ENCODE results near the gene WDR33. TPM values are rescaled to one million over a fixed set of nuclear protein-coding genes. Genes with fewer than 3 reads are reported as not detected.

The WDR33 gene
- total RNA-seq, 2 experiments from 2014 or later: 59.8 to 61.5 TPM

DNA sequence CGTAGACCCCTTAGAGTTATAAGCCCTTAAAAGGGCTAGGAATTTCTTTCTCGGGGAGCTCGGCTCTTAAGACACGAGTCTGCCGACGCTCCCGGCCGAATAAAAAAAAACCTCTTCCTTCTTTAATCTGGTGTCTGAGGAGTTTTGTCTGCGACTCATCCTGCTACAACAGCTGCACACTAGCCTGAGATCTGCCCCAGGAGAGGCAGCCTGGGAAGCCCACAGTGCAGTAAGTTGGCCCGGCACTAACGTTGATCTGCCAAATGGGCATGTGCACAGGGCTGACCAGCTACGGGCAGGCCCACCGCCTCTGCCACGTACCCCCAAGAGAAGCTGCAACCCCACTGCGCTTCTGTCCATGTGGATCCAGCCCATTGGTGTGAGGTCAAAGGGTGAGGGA is 127.2 kb downstream of the WDR33 start:
- peaks cover 8% of the 10 kb centered on the region for H3K27me3 Mint-ChIP-seq
- H3K27me3 ChIP-seq (ENCODE audit: control insufficient read depth in 1 of 2, insufficient read depth in 2 of 2, low read length in 2 of 2): no peaks in the 10 kb centered on the region
- no peak overlapping the region for H3K4me3 Mint-ChIP-seq
- CTCF ChIA-PET: no interaction called here
- POLR2A ChIA-PET: no interaction called here
- no peak overlapping the region for H3K27ac ChIP-seq (ENCODE audit: low read depth in 1 of 2, low read length in 2 of 2)
- no peaks in the 10 kb centered on the region for H3K36me3 ChIP-seq (ENCODE audit: insufficient read depth, low read length)
- DNase-seq (peak in 1 of 14 experiments; percentile 2), ATAC-seq (ENCODE audit: poor library complexity) (no peak)
- H3K27ac Mint-ChIP-seq: no peak overlapping the region
- H3K9me3 ChIP-seq (ENCODE audit: control insufficient read depth in 1 of 2, insufficient read depth in 1 of 2, low read length in 2 of 2): peaks cover 0 to 5% of the 10 kb centered on the region in 2 experiments
- H3K4me1 Mint-ChIP-seq (ENCODE audit: low read depth): no peaks in the 10 kb centered on the region
- TF ChIP-seq, protein P1, sequence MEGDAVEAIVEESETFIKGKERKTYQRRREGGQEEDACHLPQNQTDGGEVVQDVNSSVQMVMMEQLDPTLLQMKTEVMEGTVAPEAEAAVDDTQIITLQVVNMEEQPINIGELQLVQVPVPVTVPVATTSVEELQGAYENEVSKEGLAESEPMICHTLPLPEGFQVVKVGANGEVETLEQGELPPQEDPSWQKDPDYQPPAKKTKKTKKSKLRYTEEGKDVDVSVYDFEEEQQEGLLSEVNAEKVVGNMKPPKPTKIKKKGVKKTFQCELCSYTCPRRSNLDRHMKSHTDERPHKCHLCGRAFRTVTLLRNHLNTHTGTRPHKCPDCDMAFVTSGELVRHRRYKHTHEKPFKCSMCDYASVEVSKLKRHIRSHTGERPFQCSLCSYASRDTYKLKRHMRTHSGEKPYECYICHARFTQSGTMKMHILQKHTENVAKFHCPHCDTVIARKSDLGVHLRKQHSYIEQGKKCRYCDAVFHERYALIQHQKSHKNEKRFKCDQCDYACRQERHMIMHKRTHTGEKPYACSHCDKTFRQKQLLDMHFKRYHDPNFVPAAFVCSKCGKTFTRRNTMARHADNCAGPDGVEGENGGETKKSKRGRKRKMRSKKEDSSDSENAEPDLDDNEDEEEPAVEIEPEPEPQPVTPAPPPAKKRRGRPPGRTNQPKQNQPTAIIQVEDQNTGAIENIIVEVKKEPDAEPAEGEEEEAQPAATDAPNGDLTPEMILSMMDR (IDR thresholded peaks at IDR 0.05): no peak
- peaks cover 3% of the 10 kb centered on the region for H3K9me3 Mint-ChIP-seq
- H3K4me3 ChIP-seq (ENCODE audit: low read length): no peak overlapping the region
- H3K36me3 Mint-ChIP-seq (ENCODE audit: low read depth): no peaks in the 10 kb centered on the region
- H3K4me1 ChIP-seq (ENCODE audit: insufficient read depth, low read length): peaks cover 4% of the 10 kb centered on the region
- intact Hi-C loops (cut with DNase I, micrococcal nuclease): no loop called here

DNA sequence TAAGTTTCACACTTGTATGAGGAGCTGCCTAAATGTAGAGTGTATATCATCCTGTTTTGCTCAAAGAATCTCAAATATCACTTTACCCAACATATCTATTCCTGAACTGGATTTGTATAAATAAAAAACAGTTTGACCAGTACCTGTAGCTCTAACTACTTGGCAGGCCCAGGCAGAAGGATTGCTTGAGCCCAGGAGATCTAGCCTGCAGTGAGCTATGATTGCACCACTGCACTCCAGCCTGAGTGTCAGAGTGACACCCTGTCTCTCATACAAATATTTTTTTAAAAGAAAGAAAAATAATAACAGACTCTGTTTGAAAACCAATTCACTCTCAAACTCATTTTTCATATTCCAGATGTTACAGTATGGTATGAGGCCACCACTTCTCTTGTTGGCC is 127.9 kb downstream of the WDR33 start:
- no peaks in the 10 kb centered on the region for H3K36me3 ChIP-seq (ENCODE audit: insufficient read depth, low read length)
- Mint-ChIP-seq H3K4me3 (no peak overlapping the region), H3K27me3 (peaks cover 15% of the 10 kb centered on the region), H3K4me1 (ENCODE audit: low read depth) (no peaks in the 10 kb centered on the region), H3K36me3 (ENCODE audit: low read depth) (no peaks in the 10 kb centered on the region), H3K9me3 (peaks cover 2% of the 10 kb centered on the region), H3K27ac (no peak overlapping the region)
- H3K27ac ChIP-seq (ENCODE audit: low read depth in 1 of 2, low read length in 2 of 2): no peak overlapping the region
- no peaks in the 10 kb centered on the region for H3K27me3 ChIP-seq (ENCODE audit: control insufficient read depth in 1 of 2, insufficient read depth in 2 of 2, low read length in 2 of 2)
- H3K4me3 ChIP-seq (ENCODE audit: low read length): no peak overlapping the region
- H3K4me1 ChIP-seq (ENCODE audit: insufficient read depth, low read length): peaks cover 4% of the 10 kb centered on the region
- ChIA-PET POLR2A (interaction anchor here (0.8 kb wide), 1 partner anchor 19 kb away, joined by 3 read pairs; no protein-coding TSS in a partner anchor), CTCF (no interaction called here)
- intact Hi-C loops (cut with DNase I, micrococcal nuclease): no loop called here
- TF ChIP-seq, protein P1 (IDR thresholded peaks at IDR 0.05): no peak
- H3K9me3 ChIP-seq (ENCODE audit: control insufficient read depth in 1 of 2, insufficient read depth in 1 of 2, low read length in 2 of 2): no peaks in the 10 kb centered on the region
- ATAC-seq (ENCODE audit: poor library complexity) (no peak), DNase-seq (no peak)

DNA sequence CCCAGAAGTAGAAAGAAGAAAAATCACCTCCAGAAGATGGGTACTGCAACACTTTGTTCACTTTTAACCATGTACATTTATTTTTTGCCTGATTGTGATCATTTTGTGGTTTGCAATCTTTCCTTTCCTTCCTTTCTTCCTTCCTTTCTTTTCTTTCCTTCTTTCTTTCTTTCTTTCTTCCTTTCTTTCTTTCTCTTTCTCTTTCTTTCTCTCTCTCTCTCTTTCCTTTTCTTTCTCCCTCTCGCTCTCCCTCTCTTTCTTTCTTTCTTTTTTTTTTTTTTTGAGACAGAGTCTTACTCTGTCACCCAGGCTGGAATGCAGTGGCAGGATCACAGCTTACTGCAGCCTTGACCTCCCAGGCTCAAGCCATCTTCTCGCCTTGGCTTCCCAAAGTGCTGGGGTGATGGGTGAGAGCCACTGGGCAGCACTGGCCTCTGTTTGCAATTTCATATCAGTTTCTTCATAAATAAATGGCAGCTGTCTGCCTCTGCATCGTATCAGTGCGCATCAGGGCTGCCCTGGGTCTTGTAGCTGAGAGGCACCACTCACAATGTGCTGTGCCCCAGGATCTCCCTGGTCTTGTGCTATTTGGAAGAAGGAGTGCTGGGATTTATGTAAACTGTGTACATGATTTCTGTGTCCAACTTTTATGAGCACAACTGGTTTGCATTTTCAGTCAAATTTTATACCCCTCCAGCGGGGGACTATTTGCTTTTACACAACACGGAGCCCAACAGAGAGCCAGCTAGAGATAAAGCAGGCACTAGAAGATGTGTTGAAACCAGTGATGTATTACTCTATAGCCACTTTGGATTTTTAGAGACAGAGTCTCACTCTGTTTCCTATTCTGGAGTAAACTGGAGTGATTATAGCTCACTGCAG is 128.8 kb downstream of the WDR33 start:
- DNase-seq (no peak), ATAC-seq (ENCODE audit: poor library complexity) (no peak)
- Mint-ChIP-seq H3K4me1 (ENCODE audit: low read depth) (no peaks in the 10 kb centered on the region), H3K9me3 (no peaks in the 10 kb centered on the region), H3K36me3 (ENCODE audit: low read depth) (no peaks in the 10 kb centered on the region), H3K27ac (no peak overlapping the region), H3K27me3 (peaks cover 23% of the 10 kb centered on the region), H3K4me3 (no peak overlapping the region)
- intact Hi-C loops (cut with DNase I, micrococcal nuclease): no loop called here
- TF ChIP-seq, protein P1 (IDR thresholded peaks at IDR 0.05): no peak
- no peaks in the 10 kb centered on the region for H3K27me3 ChIP-seq (ENCODE audit: control insufficient read depth in 1 of 2, insufficient read depth in 2 of 2, low read length in 2 of 2)
- H3K9me3 ChIP-seq (ENCODE audit: control insufficient read depth in 1 of 2, insufficient read depth in 1 of 2, low read length in 2 of 2): no peaks in the 10 kb centered on the region
- POLR2A ChIA-PET: interaction anchor here (0.8 kb wide), 1 partner anchor 20 kb away, joined by 3 read pairs; no protein-coding TSS in a partner anchor
- no peaks in the 10 kb centered on the region for H3K36me3 ChIP-seq (ENCODE audit: insufficient read depth, low read length)
- H3K4me3 ChIP-seq (ENCODE audit: low read length): no peak overlapping the region
- CTCF ChIA-PET: no interaction called here
- H3K4me1 ChIP-seq (ENCODE audit: insufficient read depth, low read length): peaks cover 4% of the 10 kb centered on the region
- H3K27ac ChIP-seq (ENCODE audit: low read depth in 1 of 2, low read length in 2 of 2): no peak overlapping the region
